Aorta (tissue), 5 donors: ENCODE measurements around the gene TRPC1. TPM values are rescaled to one million over a fixed set of nuclear protein-coding genes. Genes with fewer than 3 reads are reported as not detected.
"Not testable (repeated sequence)": the region's sequence is repeated elsewhere in the genome, so short reads cannot be mapped to it uniquely, and the experiment has no call there.

Source experiments
- ATAC-seq: fragments of 200-7000 bp; cut with Tn5 transposase; one replicate; pipeline ENCODE4 v1.9.1; 2022; ENCODE audit warnings: moderate library complexity; ENCODE audit not compliant: low FRiP score
- DNase-seq, 2 donors: peaks; one replicate each; pipeline ENCODE4 v3.0.0-alpha.2; 2020
- H3K27ac ChIP-seq, 2 donors: one replicate each; pipeline ENCODE4 v1.5.1; 2013; ENCODE audit warnings: low read length in 2 of 2, mild to moderate bottlenecking in 2 of 2, moderate library complexity in 2 of 2, control low read depth in 1 of 2, inconsistent platforms in 1 of 2, low read depth in 1 of 2
- H3K27me3 ChIP-seq, 2 donors: one replicate each; pipeline ENCODE4 v1.6.1; 2013; ENCODE audit warnings: control low read depth in 1 of 2, low read length in 1 of 2, mild to moderate bottlenecking in 1 of 2, moderate library complexity in 1 of 2; ENCODE audit not compliant: insufficient read depth in 2 of 2, control insufficient read depth in 1 of 2
- H3K36me3 ChIP-seq, 2 donors: one replicate each; pipeline ENCODE4 v1.6.1; 2013; ENCODE audit warnings: control low read depth in 1 of 2, low read length in 1 of 2, mild to moderate bottlenecking in 1 of 2; ENCODE audit not compliant: insufficient read depth in 2 of 2, control insufficient read depth in 1 of 2
- H3K4me1 ChIP-seq, 2 donors: one replicate each; pipeline ENCODE4 v1.6.1; 2013; ENCODE audit warnings: low read length in 2 of 2, control low read depth in 1 of 2, mild to moderate bottlenecking in 1 of 2, moderate library complexity in 1 of 2; ENCODE audit not compliant: insufficient read depth in 2 of 2, control insufficient read depth in 1 of 2
- H3K4me3 ChIP-seq, 2 donors: one replicate each; pipeline ENCODE4 v1.5.1; 2013; ENCODE audit warnings: low read length in 2 of 2, control low read depth in 1 of 2, mild to moderate bottlenecking in 1 of 2
- H3K9me3 ChIP-seq: one replicate; pipeline ENCODE4 v1.6.1; 2013; ENCODE audit warnings: mild to moderate bottlenecking, low read length; ENCODE audit not compliant: control insufficient read depth
- WGBS, 2 donors: extraction: QIAGEN DNeasy Blood & Tissue Kit; methylation state at CpG; one replicate each; pipeline ENCODE4 v1.1.7; 2013; 5-methylcytosine and 5-hydroxymethylcytosine counted together
- intact Hi-C, 2 donors: fragments of 100-400 bp; cut with DNase I; formaldehyde crosslinking; loops; one replicate each; pipeline versions ENCODE4 v1.14.2 to v1.15.0; 2022
- polyA plus RNA-seq, 2 donors: library from polyadenylated mRNA; stranded (reverse); fragments of 200-250 nt; gene quantifications; one replicate each; pipeline ENCODE4 v1.2.3, GENCODE V29; 2013
- total RNA-seq, 2 donors: library from RNA; stranded (reverse); fragmentation: NEBNext Ultra II Directional; extraction: Animal tissue kit (Norgen Biotek cat#: 25700); gene quantifications; one replicate each; pipeline ENCODE4 v1.2.1, GENCODE V29; 2021
- donor health status: healthy with polysubstance abuse.
- donor health status: Bipolar disorder and iron deficiency.
- donor health status: DM: no; HTN: no; CAD: no.
- donor health status: DM: no; HTN: no; CAD: no.
- donor health status: DM: yes; HTN: yes; CAD: no.

TRPC1 gene
- total and polyA plus RNA-seq, 4 donors = 3.0 to 29.2 (median 19.3) TPM

DNA sequence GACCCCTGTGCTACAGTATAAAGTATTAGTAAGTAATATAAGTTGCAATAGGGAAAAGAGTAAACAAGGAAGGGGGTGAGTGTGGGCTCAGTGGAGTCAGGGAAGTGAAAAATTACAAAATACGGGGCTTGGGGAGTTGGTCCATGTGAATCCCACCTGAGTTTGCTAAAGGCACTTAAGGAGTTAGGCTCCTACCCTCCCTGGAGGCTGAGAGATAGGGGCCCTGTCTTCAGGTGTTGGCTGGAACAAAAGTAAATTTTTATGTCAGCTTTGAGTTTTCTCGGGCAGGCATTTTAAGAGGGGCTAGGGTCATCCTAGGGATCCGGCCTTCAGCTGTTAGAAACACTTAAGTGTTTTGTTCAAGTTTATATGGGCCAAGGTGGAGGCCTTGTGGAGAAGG is 8.2 kb downstream of the TRPC1 start:
- ATAC-seq (no peak), DNase-seq (no peak)
- Histone ChIP-seq H3K9me3 (no peaks in the 10 kb centered on the region), H3K27me3 (no peaks in the 10 kb centered on the region), H3K27ac (no peak overlapping the region), H3K4me3 (no peak overlapping the region), H3K36me3 (no peaks in the 10 kb centered on the region), H3K4me1 (no peaks in the 10 kb centered on the region)
- 95 to 97% methylated on average over 3 of the region's 3 CpGs for WGBS, 2 donors
- intact Hi-C loops = loop anchor here in 1 of 2 donors (10.0 kb wide), 1 partner anchor 263 kb away; no protein-coding TSS in a partner anchor

GRCh38 chr3:142734834-142735233 is 11.0 kb downstream of the TRPC1 start:
- WGBS, 2 donors = 97 to 99% methylated on average over 2 of the region's 2 CpGs
- DNase-seq (no peak), ATAC-seq (no peak)

DNA sequence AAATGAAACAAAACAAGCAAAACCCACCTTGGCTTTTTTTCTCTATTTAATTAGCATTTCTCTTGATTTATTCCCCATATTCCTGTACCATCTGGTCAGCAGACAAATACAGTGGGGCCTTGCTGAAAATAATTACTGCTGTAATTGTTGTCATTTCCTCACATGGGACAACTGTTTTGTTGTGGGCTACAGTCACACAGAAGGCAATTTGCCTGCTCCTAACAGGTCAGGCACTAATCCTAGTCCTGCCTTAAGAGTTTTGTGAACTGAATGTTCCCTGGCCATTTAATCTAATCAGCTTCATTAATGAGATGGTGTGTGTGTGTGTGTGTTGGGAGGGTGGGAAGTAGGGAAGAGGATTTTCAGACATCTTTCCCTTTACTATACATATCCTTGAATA is 11.6 kb downstream of the TRPC1 start:
- Histone ChIP-seq H3K9me3 (no peaks in the 10 kb centered on the region), H3K36me3 (no peaks in the 10 kb centered on the region), H3K4me3 (no peak overlapping the region), H3K27me3 (no peaks in the 10 kb centered on the region), H3K27ac (no peak overlapping the region), H3K4me1 (no peaks in the 10 kb centered on the region)
- intact Hi-C loops = loop anchor here in 1 of 2 donors (10.0 kb wide), 1 partner anchor 259 kb away; no protein-coding TSS in a partner anchor
- DNase-seq (no peak), ATAC-seq (no peak)

More at GRCh38 chr3:142734834-142735233, 11.0 kb downstream of the TRPC1 start:
- Histone ChIP-seq H3K4me3 (no peak overlapping the region), H3K27ac (no peak overlapping the region), H3K27me3 (no peaks in the 10 kb centered on the region), H3K36me3 (no peaks in the 10 kb centered on the region), H3K4me1 (no peaks in the 10 kb centered on the region), H3K9me3 (no peaks in the 10 kb centered on the region)
- intact Hi-C loops = loop anchor here in 1 of 2 donors (10.0 kb wide), 1 partner anchor 260 kb away; no protein-coding TSS in a partner anchor

- H3K36me3 ChIP-seq = no peaks in the 10 kb centered on the region
- intact Hi-C loops = loop anchor here in 1 of 2 donors (10.0 kb wide), 1 partner anchor 256 kb away; no protein-coding TSS in a partner anchor
- H3K9me3 ChIP-seq = no peaks in the 10 kb centered on the region
These were observed 14.6 kb downstream of the TRPC1 start for GRCh38 chr3:142738396-142738795.

DNA sequence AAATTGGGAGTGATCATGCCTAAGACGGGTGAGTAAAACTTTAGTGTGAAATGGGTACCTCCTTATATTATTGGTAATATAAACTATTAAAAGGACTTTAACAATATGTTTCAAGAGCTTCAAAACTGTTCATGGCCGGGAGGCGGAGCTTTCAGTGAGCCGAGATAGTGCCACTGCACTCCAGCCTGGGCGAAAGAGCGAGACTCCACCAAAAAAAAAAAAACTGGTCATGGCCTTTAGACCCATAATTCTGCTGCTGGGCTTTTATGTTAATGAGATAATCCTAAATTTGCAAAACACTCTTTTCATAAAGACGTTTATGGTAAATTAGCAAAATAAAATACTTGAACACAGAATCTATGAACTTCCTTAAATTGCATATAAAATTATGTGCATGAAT is 22.8 kb downstream of the TRPC1 start:
- no peak overlapping the region for H3K4me3 ChIP-seq
- no peak for ATAC-seq
- no peaks in the 10 kb centered on the region for H3K4me1 ChIP-seq
- H3K36me3 ChIP-seq = peaks cover 0 to 4% of the 10 kb centered on the region in 2 donors
- no peaks in the 10 kb centered on the region for H3K27me3 ChIP-seq
- DNase-seq = no peak
- intact Hi-C loops = no loop called here
- no peak overlapping the region for H3K27ac ChIP-seq
- H3K9me3 ChIP-seq = no peaks in the 10 kb centered on the region
- WGBS, 2 donors = 95% methylated on average over 7 of the region's 7 CpGs

More at GRCh38 chr3:142738396-142738795, 14.6 kb downstream of the TRPC1 start:
- ATAC-seq = no peak
- Histone ChIP-seq H3K27ac (no peak overlapping the region), H3K4me1 (no peaks in the 10 kb centered on the region), H3K4me3 (no peak overlapping the region), H3K27me3 (no peaks in the 10 kb centered on the region)
- no peak for DNase-seq

DNA sequence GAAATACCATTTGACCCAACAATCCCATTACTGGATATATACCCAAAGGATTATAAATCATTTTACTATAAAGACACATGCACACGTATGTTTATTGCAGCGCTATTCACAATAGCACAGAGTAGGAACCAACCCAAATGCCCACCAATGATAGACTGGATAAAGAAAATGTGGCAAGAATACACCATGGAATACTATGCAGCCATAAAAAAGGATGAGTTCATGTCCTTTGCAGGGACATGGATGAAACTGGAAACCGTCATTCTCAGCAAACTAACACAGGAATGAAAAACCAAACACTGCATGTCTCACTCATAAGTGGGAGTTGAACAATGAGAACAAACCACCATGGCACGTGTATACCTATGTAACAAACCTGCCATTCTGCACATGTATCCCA is 26.7 kb downstream of the TRPC1 start:
- H3K4me1 ChIP-seq, H3K27ac ChIP-seq, H3K27me3 ChIP-seq, H3K4me3 ChIP-seq, H3K9me3 ChIP-seq, ATAC-seq, DNase-seq, H3K36me3 ChIP-seq, intact Hi-C loops: not testable (repeated sequence)
- 98% methylated on average over 4 of the region's 4 CpGs for WGBS, 2 donors

DNA sequence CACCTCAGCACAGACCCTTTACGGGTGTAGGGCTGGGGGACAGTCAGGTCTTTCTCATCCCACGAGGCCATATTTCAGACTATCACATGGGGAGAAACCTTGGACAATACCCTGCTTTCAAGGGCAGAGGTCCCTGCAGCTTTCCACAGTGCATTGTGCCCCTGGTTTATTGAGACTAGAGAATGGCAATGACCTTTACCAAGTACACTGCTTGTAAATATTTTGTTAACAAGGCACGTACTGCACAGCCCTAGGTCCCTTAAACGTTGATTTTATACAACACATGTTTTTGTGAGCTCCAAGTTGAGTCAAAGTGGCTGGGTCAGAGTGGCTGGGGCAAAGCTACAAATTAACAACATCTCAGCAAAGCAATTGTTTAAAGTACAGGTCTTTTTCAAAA is 28.8 kb downstream of the TRPC1 start:
- H3K36me3 ChIP-seq, H3K27ac ChIP-seq, H3K4me3 ChIP-seq, H3K9me3 ChIP-seq, intact Hi-C loops, DNase-seq, ATAC-seq, H3K4me1 ChIP-seq, H3K27me3 ChIP-seq: not testable (repeated sequence)
- 69 to 73% methylated on average over 4 of the region's 4 CpGs for WGBS, 2 donors

DNA sequence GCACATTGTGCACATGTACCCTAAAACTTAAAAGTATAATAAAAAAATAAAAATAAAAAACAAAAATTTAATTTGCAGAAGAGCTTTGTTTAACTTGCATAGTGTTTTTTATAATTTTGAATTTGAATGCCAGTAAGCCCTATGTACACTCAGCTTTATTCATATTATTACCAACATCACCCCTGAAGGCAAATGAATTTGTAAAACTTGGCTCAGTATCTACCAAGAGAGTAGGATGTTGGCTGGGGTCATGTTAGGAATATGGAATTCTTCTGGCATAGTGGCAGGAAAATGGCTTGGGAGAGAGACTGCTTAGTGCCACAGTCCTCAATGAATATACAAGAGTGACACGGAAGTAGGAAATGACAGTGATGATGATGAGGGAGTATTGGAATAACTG is 30.7 kb downstream of the TRPC1 start:
- H3K27me3 ChIP-seq = no peaks in the 10 kb centered on the region
- no peak for DNase-seq
- H3K4me3 ChIP-seq = no peak overlapping the region
- no peaks in the 10 kb centered on the region for H3K4me1 ChIP-seq
- no peak for ATAC-seq
- no peaks in the 10 kb centered on the region for H3K36me3 ChIP-seq
- intact Hi-C loops = no loop called here
- no peaks in the 10 kb centered on the region for H3K9me3 ChIP-seq
- 95 to 100% methylated on average over 1 of the region's 1 CpG for WGBS, 2 donors
- H3K27ac ChIP-seq = no peak overlapping the region

GRCh38 chr3:142768338-142768737 is 44.5 kb downstream of the TRPC1 start:
- ATAC-seq = no peak
- peaks cover 0 to 3% of the 10 kb centered on the region in 2 donors for H3K36me3 ChIP-seq
- no peak overlapping the region for H3K4me3 ChIP-seq

More at GRCh38 chr3:142768338-142768737, 44.5 kb downstream of the TRPC1 start:
- no peak overlapping the region for H3K27ac ChIP-seq
- DNase-seq = no peak
- no peaks in the 10 kb centered on the region for H3K9me3 ChIP-seq
- H3K27me3 ChIP-seq = no peaks in the 10 kb centered on the region
- H3K4me1 ChIP-seq = no peaks in the 10 kb centered on the region
- intact Hi-C loops = no loop called here
